Suppressor macrophage treated with lipopolysaccharide for 4 hours (primary cell): ENCODE measurements around the gene DCTN5.
"Not testable (repeated sequence)": the region's sequence is repeated elsewhere in the genome, so short reads cannot be mapped to it uniquely, and the experiment has no call there.

Experiments
- DNase-seq: peaks from one replicate; pipeline ENCODE4 v3.0.0-alpha.2; 2020

Gene DCTN5

DNA sequence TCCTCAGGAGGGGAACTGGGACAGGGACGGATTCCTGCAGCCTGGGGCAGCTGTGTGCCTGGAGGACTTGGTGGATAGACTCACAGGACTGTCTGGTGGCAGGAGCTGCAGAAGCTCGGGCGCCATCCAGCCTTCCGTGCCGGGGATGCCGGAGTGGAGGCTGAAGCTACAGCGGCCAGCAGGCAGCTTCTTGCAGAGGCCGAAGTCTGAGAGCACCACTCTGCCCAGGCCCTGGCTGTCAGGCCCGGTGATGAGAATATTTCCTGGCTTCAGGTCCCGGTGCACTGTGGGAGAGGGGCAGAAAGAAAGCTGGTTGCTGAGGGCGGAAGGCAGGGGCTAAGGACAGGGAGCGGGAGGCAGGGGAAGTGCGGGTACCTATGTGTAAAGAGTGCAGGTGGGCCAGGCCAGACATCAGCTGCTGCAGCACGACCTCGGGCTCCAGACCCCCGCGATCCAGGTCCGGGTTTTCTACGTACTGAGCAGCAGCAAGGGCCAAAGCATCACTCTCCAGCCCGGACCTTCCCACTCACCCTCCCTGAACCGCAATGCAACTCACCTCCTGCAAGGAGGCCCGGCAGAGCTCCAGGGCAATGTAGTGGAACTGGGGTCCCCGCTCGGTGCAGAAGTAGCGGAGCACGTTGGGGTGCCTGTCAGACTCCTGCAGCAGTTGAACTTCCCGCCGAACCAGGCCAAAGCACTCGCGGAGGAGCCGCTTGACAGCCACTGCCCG lies 53.5 kb downstream of the DCTN5 start:
- DNase-seq: no peak

GRCh38 chr16:23695756-23696155 lies 54.5 kb downstream of the DCTN5 start:
- DNase-seq: no peak

DNA sequence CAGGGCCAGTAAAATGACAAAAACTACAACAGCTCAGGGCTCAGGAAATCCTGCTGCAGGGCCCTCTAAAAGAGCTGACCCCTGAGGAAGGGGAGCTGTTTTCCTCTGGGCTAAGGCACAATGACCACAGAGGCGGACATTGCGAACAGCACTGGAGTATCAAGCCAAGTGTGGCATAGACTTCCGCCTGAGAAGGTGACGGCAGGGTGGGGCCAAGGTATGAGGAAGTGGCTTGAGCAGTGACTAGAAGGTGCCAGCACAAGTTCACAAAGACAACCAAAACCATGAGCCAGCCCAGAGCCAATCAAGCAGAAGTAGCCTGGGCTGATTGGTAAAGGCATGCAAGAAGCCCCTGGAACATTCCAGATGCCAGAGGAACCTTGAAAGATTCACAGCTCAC lies 57.8 kb downstream of the DCTN5 start:
- DNase-seq: no peak

GRCh38 chr16:23700093-23700492 lies 58.8 kb downstream of the DCTN5 start:
- DNase-seq: no peak

DNA sequence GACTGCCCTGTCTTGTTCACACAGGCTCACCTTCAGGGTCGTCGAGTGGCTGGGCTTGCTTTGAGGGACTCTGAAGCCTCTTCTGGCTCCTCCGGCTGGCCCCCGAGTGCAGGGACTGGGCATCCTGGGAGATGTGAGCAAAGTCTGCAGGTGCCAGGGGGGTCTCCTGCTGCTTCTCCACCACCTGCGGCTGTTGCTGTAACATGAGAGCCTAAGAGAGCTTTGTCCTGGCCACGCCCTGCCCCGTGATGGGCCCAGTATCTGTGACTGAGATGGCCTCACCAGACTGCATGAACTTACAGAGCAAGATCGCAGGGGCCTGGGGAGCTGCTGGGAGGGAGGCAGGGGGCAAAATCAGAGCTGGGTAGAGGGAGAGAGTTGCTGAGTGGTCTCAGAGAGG lies 59.2 kb downstream of the DCTN5 start:
- DNase-seq: no peak

GRCh38 chr16:23701045-23701444 lies 59.8 kb downstream of the DCTN5 start:
- DNase-seq: no peak

- no peak for DNase-seq
Measured at GRCh38 chr16:23702951-23703350, 61.7 kb downstream of the DCTN5 start.

GRCh38 chr16:23704772-23705516 lies 63.7 kb downstream of the DCTN5 start:
- no peak for DNase-seq

GRCh38 chr16:23705517-23705902 lies 64.2 kb downstream of the DCTN5 start:
- DNase-seq: no peak

DNA sequence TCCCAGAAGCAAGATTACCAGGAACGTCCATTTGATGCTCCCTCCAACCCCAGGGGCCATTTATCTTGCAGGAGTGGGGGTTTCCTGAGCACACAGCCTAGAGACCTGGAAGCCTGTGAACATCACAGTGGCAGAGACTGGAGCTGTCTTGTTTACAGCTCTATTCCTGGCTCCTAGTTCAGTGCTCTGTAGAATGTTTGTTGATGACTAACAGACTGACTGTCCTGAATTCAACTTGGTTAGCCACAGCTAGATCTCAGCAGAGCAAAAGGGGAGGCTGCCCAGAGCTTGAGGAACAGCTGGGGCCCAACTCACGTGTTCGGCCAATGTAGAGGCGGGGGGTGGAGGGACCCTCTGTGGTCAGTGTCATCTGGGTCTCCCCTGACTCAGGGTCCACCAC lies 65.2 kb downstream of the DCTN5 start:
- DNase-seq: no peak

DNA sequence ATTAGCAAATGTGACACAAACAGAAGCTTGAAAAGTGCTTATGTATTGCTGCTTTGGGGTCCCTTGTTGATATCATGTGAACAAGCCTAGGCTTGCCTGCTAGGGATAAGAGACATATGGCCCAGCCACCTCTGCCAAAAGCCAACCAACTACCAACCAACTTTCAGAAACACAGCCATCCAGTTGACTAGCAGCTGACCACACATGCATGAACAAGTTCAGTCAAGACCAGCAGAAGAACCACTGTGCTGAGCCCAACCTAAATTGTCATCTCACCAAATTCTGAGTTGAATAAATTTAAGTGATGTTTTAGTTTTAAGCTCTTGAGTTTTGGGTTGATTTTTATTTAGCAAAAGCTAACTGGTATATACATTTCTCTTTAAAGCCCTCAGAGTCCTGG lies 68.3 kb downstream of the DCTN5 start:
- DNase-seq: no peak

DNA sequence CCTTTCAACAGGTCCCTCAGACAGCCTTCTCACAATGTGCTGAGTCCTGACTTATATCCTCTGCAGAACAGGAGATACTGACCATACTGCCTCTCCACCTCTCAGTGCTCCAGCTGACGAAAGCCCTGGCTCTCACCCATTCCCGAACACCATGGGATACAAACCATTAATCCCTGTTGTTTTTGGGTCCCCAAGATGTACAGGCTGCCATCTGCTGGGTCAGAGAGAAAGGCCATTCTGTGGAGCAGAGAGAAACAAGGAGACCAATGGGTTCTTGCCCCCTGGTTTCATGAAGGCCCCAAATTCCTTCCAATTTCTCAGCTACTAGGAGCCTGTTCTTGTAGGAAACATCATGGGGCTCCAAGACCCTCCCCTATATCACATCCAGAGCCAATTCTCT lies 68.7 kb downstream of the DCTN5 start:
- no peak for DNase-seq

GRCh38 chr16:23710504-23710903 lies 69.2 kb downstream of the DCTN5 start:
- no peak for DNase-seq

DNA sequence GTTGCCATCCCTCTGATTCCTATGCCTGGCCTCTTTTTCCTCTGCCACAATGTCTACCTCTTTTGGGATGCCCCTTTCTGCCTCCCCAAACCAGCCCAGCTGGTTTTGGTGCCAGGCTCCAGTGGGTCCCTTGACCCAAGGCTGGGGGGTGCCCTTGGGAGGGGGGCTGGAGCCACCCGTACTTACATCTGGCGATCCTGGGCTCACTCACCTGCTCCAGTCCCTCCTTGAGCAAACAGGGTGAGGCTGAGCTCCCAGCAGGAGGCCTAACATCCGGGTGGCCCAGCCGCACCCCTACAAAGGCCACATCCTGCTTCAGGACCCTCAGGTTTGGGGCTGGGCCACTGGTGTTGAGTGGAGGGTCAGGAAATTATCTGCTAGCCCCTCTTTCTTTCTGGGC lies 70.5 kb downstream of the DCTN5 start:
- DNase-seq: no peak

DNA sequence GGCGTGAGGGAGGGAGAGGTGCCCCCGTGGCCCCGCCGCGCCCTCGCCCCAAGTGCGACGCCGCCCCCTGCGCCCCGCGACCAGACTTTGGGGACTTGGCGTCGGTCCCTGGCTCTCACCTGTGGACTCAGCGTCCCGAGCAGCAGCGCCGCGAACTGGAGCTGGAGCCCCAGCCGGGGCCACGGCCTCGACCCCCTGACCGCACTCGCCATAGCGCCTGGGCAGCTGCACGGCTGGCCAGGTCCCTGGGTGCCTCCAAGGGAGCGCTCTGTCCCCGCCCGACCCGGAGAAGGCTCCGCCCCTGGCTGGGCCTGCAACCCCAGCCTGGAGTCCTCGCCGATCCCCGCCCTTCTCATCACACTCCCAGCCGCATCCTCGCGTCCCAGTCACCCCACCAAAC lies 71.7 kb downstream of the DCTN5 start, which contains the start of gene ERN2:
TSS of gene ERN2 (minus strand) at position 247 of the 400 bp plus-strand sequence. CDS start at position 212, 35 bp downstream.
- no peak for DNase-seq

- DNase-seq: no peak
Measured at GRCh38 chr16:23716484-23716883, 75.2 kb downstream of the DCTN5 start.

- not testable (repeated sequence) for DNase-seq
Measured at GRCh38 chr16:23722613-23723240, 81.5 kb downstream of the DCTN5 start.

- no peak for DNase-seq
Measured at GRCh38 chr16:23724096-23724784, 83.0 kb downstream of the DCTN5 start.

- DNase-seq: no peak
Measured at GRCh38 chr16:23724785-23725131, 83.5 kb downstream of the DCTN5 start.

GRCh38 chr16:23726710-23727109 lies 85.4 kb downstream of the DCTN5 start:
- DNase-seq: no peak
